Measurements from ENCODE around the gene THAP8. TPM values are rescaled to one million over a fixed set of nuclear protein-coding genes. Genes with fewer than 3 reads are reported as not detected.

Gene THAP8
- total RNA-seq, 2 experiments from 2014 or later, result 0.38 to 0.53 TPM

DNA sequence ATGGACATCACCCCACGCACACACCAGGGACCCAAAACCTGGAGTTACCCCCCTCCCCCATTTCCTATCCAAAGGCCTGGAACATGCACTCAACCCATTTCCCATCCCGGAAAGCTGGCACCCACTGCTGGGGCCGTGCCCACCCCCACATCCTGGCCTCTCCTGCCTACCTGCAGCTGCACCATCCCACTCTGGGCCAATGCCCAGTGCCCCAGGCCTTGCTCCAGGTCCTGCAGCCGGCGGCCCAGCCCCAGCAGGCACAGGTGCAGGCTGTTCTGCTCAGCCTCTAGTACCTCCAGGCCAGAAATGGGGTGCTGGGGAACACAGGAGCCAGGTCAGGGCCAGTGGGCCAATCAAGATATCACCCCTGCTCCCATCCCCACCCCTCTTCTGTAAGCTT, 47.1 kb downstream of the THAP8 start:
- Mint-ChIP-seq H3K9me3 (no peaks in the 10 kb centered on the region), H3K4me3 (no peak overlapping the region), H3K27ac (no peak overlapping the region), H3K4me1 (ENCODE audit: low read depth) (peaks cover 11% of the 10 kb centered on the region), H3K36me3 (ENCODE audit: low read depth) (peaks cover 4% of the 10 kb centered on the region), H3K27me3 (no peaks in the 10 kb centered on the region)
- no peak for ATAC-seq (ENCODE audit: poor library complexity)
- TF ChIP-seq, protein P1, sequence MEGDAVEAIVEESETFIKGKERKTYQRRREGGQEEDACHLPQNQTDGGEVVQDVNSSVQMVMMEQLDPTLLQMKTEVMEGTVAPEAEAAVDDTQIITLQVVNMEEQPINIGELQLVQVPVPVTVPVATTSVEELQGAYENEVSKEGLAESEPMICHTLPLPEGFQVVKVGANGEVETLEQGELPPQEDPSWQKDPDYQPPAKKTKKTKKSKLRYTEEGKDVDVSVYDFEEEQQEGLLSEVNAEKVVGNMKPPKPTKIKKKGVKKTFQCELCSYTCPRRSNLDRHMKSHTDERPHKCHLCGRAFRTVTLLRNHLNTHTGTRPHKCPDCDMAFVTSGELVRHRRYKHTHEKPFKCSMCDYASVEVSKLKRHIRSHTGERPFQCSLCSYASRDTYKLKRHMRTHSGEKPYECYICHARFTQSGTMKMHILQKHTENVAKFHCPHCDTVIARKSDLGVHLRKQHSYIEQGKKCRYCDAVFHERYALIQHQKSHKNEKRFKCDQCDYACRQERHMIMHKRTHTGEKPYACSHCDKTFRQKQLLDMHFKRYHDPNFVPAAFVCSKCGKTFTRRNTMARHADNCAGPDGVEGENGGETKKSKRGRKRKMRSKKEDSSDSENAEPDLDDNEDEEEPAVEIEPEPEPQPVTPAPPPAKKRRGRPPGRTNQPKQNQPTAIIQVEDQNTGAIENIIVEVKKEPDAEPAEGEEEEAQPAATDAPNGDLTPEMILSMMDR (IDR thresholded peaks at IDR 0.05), result no peak
- Histone ChIP-seq H3K9me3 (ENCODE audit: control insufficient read depth in 1 of 2, insufficient read depth in 1 of 2, low read length in 2 of 2) (no peaks in the 10 kb centered on the region), H3K27me3 (ENCODE audit: control insufficient read depth in 1 of 2, insufficient read depth in 2 of 2, low read length in 2 of 2) (no peaks in the 10 kb centered on the region), H3K27ac (ENCODE audit: low read depth in 1 of 2, low read length in 2 of 2) (no peak overlapping the region), H3K36me3 (ENCODE audit: insufficient read depth, low read length) (no peaks in the 10 kb centered on the region), H3K4me3 (ENCODE audit: low read length) (no peak overlapping the region), H3K4me1 (ENCODE audit: insufficient read depth, low read length) (peaks cover 22% of the 10 kb centered on the region)
- DNase-seq, result no peak
- intact Hi-C loops (cut with DNase I, micrococcal nuclease), result no loop called here
- POLR2A ChIA-PET, result no interaction called here
- CTCF ChIA-PET, result no interaction called here

DNA sequence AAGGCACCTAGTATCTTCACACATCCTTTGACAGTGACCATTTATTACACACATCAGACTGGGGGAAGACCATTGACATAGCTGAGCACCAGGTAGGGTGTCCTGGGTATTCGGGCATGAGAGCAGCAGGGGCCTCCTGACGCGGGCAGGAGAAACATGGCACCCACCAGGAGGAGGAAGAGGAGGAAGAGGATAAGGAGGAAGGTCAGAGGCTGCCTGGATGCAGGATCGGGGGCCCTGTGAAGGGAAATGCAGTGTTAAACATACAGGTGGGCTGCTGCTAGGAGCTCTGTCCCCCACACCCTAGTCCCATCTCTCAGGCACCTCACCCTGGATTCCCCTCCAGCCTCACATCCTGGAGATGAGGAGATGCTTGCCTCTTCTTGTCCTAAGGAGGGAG, 50.8 kb downstream of the THAP8 start:
- ChIA-PET CTCF (no interaction called here), POLR2A (interaction anchor here (0.6 kb wide), 1 partner anchor 20 kb away, joined by 4 read pairs; no protein-coding TSS in a partner anchor)
- H3K4me1 Mint-ChIP-seq (ENCODE audit: low read depth), result peaks cover 12% of the 10 kb centered on the region
- Histone ChIP-seq H3K4me3 (ENCODE audit: low read length) (no peak overlapping the region), H3K4me1 (ENCODE audit: insufficient read depth, low read length) (peaks cover 12% of the 10 kb centered on the region), H3K27ac (ENCODE audit: low read depth in 1 of 2, low read length in 2 of 2) (no peak overlapping the region), H3K9me3 (ENCODE audit: control insufficient read depth in 1 of 2, insufficient read depth in 1 of 2, low read length in 2 of 2) (no peaks in the 10 kb centered on the region), H3K27me3 (ENCODE audit: control insufficient read depth in 1 of 2, insufficient read depth in 2 of 2, low read length in 2 of 2) (no peaks in the 10 kb centered on the region), H3K36me3 (ENCODE audit: insufficient read depth, low read length) (peaks cover 7% of the 10 kb centered on the region)
- DNase-seq, result no peak
- TF ChIP-seq, protein P1 (IDR thresholded peaks at IDR 0.05), result no peak
- ATAC-seq (ENCODE audit: poor library complexity), result no peak
- no peaks in the 10 kb centered on the region for H3K9me3 Mint-ChIP-seq
- H3K27me3 Mint-ChIP-seq, result no peaks in the 10 kb centered on the region
- peaks cover 23% of the 10 kb centered on the region for H3K36me3 Mint-ChIP-seq (ENCODE audit: low read depth)
- intact Hi-C loops (cut with DNase I, micrococcal nuclease), result no loop called here
- H3K27ac Mint-ChIP-seq, result no peak overlapping the region
- no peak overlapping the region for H3K4me3 Mint-ChIP-seq

DNA sequence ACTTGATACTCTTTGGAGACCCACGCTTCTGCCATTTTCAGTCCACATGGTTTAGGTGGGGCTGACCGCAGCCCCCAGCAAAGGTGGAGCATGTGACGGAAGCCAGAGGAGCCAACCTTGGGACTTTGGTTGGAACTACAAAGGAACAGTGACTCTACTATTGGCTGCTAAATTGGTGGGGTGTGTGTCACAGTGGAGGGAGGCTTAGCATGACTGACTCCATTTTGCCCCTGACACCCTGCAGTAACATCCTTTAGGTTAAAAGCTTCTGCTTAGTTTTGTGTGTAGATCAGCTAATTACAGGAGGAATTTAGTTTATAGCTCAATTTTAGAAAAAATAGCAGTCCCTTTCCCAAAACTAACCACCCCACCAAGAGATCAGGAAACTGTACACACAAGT, 52.5 kb downstream of the THAP8 start:
- Histone ChIP-seq H3K36me3 (ENCODE audit: insufficient read depth, low read length) (peaks cover 15% of the 10 kb centered on the region), H3K27me3 (ENCODE audit: control insufficient read depth in 1 of 2, insufficient read depth in 2 of 2, low read length in 2 of 2) (no peaks in the 10 kb centered on the region), H3K27ac (ENCODE audit: low read depth in 1 of 2, low read length in 2 of 2) (no peak overlapping the region), H3K4me3 (ENCODE audit: low read length) (no peak overlapping the region), H3K4me1 (ENCODE audit: insufficient read depth, low read length) (peaks cover 21% of the 10 kb centered on the region), H3K9me3 (ENCODE audit: control insufficient read depth in 1 of 2, insufficient read depth in 1 of 2, low read length in 2 of 2) (no peaks in the 10 kb centered on the region)
- DNase-seq, result no peak
- TF ChIP-seq, protein P1 (IDR thresholded peaks at IDR 0.05), result no peak
- Mint-ChIP-seq H3K4me3 (no peak overlapping the region), H3K27me3 (no peaks in the 10 kb centered on the region), H3K4me1 (ENCODE audit: low read depth) (peaks cover 24% of the 10 kb centered on the region), H3K9me3 (no peaks in the 10 kb centered on the region), H3K36me3 (ENCODE audit: low read depth) (peaks cover 33% of the 10 kb centered on the region), H3K27ac (no peak overlapping the region)
- no peak for ATAC-seq (ENCODE audit: poor library complexity)
- POLR2A ChIA-PET, result interaction anchor here (0.6 kb wide), 1 partner anchor 71 kb away, joined by 3 read pairs; no protein-coding TSS in a partner anchor
- CTCF ChIA-PET, result no interaction called here
- intact Hi-C loops (cut with DNase I, micrococcal nuclease), result no loop called here

Measured in CD4-positive, alpha-beta T cell (primary cell).